CD4-positive, alpha-beta T cell treated with Interleukin-15 for 1 hour (primary cell): ENCODE measurements around the gene ERICH2.

ENCODE experiments used
- DNase-seq: peaks from one replicate; pipeline ENCODE4 v3.0.0-alpha.2; 2020

The ERICH2 gene

GRCh38 chr2:170763232-170763631, 6.9 kb upstream of the ERICH2 start:
- no peak for DNase-seq

- DNase-seq = no peak
Measured at GRCh38 chr2:170764880-170765261, 5.3 kb upstream of the ERICH2 start.

- DNase-seq = no peak
Measured at GRCh38 chr2:170766693-170767092, 3.5 kb upstream of the ERICH2 start.

DNA sequence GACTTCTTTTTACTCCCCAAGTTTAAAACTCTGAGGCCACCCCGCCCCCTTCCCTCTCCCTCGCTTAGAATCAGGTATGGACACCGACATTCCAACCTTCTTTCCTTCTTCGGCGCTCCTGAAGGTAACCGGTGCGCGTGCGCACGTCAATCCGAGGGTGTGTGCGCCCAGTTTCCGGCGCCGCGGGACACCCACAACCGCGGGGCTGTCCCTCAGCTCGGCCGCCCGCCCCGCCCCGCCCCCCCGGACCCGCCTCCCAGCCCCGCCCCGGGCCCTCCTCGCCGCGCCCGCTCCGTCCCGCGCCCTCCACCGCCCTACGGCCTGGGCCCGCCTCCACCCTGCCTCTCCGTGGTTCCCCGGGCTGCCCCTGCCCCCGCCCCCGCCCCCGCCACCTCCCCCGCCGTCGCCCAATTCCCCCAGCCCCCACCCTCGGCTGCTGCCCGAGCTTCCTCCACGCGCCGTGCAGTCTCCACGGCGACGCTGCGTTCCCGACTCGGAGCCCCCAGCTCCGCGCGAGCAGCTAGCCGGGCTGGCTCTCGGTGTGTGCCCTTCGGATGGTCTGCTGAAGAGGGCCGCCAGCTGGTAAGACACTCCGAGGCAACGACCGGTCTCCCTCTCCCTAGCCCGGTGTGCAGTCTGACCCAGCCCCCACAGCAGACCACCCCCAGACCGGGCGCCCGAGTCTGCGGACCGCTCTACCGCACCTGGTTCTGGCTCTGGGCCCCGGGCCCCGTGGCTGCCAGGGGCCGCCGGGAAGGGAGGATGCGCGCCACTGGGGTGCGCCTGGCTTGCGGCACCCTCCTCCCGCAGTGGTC, 635 bp downstream of the ERICH2 start:
- peak; percentile 80 for DNase-seq

DNA sequence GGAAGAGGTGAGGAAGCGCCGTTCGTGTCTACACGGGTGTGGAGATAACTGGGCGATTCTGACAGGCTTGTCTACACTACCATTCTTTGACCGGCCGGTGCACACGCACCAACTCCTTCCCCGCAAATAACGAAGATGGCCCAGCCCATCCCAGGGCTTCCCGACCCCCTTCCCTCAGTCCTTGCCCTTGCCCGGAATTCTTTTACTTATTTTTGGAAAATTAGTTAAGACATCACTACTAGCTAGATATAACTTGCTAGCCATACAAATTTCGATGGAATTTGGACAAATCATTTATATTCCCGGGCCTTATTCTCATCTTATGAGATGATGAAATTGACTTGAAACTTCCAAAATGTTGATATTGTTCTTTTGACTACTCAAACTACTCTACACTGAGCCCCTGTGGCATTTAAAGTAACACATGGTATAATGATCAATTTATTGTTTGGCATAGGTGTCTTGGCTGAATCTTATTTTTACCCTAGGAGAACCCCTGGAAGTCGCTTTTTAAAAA, 1.3 kb downstream of the ERICH2 start:
- DNase-seq = no peak

GRCh38 chr2:170772295-170772694, 2.1 kb downstream of the ERICH2 start:
- no peak for DNase-seq

DNA sequence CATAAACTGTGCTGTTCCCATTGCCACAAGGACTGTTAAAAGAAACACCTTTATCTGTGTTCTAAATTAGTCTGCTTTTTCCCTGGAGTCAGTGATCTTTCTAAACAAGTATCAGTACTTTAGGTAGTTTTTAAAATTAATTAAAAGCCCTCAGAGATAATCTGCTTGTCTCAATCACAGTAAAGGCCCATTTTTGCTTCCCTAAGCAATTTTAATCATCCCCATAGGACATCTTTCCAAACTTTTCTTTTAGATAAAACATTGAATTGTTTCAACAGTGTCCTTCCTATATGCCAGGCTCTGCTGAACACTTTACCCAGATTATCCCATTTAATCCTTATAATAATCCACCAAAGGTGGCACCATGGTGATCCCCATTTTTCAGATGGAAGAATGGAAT, 3.9 kb downstream of the ERICH2 start:
- no peak for DNase-seq

GRCh38 chr2:170778900-170779299, 8.7 kb downstream of the ERICH2 start:
- DNase-seq = no peak

DNA sequence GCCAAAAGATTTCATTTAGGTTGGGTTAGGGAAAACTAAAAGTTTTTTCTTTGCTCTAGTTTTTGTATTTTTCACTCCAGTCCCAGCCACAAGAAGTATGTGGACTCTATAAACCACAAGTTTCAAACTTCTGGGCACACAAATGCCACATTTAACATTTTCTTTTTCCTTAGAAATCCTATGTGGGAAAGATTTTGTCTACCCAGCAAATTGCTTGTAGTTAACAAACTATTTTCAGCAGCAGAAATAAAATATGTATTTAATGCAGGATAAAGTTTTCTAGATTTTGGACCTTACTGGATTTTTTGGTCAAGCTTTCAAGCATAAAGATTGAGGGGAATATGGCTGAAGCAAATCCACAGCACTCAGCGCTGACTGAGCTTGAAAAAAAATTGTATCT, 9.1 kb downstream of the ERICH2 start:
- no peak for DNase-seq

- no peak for DNase-seq
Measured at GRCh38 chr2:170782673-170783072, 12.5 kb downstream of the ERICH2 start.

GRCh38 chr2:170783549-170783948, 13.4 kb downstream of the ERICH2 start:
- no peak for DNase-seq

- DNase-seq = no peak
Measured at GRCh38 chr2:170798996-170799395, 28.8 kb downstream of the ERICH2 start.

DNA sequence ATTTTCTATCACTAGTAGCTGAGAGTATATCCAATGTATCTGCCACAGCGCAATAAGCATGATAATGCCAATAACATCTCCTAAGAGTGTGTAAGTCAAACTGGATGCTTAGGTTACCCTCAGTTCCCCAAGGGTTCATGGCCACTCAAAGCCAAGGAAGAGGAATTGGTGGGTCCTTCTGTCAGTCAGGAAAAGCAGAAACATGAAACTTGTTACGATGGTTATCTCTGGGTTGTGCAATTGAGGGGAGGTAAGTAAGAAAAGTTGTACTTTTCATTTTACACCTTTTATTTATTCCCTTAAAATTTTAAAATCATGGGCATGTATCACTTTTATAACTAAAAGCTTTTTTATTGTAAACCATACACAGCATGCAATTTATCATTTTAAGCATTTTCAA, 36.4 kb downstream of the ERICH2 start:
- no peak for DNase-seq

GRCh38 chr2:170812710-170813600, 42.8 kb downstream of the ERICH2 start:
- no peak for DNase-seq

DNA sequence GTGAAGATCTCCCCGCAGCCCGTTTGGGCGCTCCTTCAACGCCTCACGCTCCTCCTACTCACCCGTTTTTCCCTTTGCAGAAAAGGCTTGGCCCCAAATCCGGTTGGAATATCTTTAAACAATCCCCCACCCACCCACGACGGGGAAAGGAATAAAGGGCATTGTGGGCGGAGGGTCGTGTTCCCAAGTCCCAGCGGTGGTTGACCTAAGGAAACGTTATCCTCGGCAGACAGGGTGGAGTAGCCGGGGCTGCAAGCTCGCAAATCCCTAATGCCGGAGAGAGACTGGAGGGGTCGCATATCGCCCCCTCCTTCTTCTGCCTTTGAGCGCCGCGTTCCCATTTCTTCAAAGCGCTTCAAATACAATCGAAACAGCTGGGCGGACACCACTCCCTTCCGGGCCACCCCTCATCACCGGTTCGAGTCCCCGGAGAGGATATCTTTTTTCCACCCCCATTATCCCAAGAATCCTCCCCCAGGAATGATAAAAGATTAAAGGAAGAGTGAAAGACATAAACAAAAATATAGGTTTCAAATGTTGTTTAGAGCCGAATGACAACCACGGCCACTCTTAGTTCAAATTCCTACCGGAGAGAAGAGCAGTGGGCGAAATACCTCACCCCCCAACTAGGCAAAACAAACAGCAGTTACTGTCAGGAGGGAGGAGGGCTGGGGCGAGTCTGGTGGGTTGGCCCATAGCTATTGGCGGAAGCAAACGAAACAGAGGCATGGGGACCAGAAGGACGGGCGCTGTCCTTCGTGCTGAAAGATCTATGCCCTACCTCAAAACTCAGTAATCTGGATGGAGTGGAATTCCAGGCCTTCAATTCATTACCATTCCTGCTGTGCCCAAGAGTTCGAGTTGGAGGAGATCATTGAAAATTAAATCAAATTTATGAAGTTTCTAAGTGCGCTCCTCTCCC, 43.7 kb downstream of the ERICH2 start:
- no peak for DNase-seq

DNA sequence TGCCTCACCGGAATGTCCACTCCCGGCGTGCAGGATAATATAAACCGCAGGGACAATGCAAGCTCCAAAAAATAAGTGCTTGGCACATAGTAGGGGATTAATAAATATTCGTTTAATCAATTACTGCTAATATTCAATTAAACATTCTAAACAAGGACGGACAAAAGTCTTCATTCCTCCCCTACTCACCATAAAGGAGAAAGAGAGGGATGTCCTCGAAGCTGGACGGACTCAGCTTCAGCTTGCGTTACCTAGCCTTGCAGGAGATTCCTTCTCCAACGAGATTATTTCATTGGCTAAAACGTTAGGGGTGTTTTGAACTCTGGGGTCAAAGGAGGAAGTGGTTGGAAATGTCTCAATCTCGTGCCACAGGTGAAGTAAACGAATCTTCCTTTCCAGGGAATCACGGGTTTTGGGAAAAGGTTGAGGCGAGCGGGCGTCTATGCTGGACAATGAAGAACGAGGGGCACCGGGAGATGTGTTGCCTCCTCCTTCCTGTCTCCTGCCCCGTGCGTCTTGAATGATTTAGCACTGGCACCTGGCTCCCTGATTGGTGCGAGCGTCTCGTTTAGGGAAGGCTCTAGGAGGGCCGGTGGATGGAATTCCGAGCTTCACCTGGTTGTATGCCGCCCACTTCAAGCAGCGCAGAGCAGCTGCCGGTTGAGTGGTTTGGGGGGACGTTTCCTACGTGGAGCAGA, 44.5 kb downstream of the ERICH2 start:
- no peak for DNase-seq

DNA sequence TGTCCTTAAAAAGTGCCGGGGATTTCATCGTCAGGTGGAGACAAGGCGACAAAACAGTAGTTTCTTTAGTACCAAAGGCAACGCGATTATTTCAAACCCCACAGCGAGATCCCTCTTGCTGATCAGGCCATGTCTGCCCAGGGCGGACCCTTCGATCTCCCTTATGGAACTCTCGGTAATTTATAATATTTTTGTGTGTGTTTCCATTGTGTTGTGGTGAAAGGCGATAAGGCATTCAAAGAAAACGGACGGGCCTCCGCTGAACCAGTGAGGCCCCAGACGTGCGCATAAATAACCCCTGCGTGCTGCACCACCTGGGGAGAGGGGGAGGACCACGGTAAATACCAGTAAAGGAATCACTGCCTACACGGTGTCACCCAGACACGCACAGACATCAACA, 45.1 kb downstream of the ERICH2 start:
- DNase-seq = no peak

DNA sequence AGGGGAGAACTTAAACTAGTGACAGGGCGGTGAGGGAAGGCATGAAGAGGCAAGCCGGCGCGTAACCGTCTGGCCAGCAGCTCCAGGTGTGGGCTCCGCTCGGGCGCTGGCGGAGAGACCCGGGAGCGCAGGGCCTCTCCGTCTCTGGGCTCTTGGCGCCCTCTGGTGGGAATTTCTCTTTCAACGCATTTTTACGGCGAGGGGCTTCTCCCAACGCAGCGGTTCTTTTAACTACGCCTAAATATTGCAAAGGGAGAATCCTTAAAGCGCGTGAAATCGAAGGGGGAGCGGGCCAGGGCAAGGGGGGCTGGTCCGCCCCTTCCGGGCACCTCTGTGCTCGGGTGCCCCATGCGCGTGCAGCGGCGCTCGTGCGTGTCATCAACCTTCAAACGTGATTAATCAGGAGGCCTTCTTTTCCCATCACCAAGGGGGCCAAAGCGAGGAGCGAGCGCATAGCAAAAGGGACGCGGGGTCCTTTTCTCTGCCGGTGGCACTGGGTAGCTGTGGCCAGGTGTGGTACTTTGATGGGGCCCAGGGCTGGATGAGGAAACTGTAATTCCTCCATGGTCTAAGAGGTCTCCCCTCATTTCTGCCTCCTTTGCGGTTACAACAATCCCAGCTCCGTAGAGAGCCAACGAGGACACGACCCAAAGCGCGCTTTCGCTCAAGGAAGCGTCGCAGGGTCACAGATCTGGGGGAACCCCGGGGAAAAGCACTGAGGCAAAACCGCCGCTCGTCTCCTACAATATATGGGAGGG, 45.7 kb downstream of the ERICH2 start:
- peak; percentile 51 for DNase-seq

GRCh38 chr2:170816504-170817092, 46.4 kb downstream of the ERICH2 start, which contains the start of gene GAD1:
GAD1 (plus strand) TSS chr2:170816887; CDS start chr2:170818592, 1,705 bp downstream.
- DNase-seq = peak; percentile 57
